ENCODE data around the gene ERICH3. TPM values are rescaled to one million over a fixed set of nuclear protein-coding genes. Genes with fewer than 3 reads are reported as not detected.
"Not testable (repeated sequence)": the region's sequence is repeated elsewhere in the genome, so short reads cannot be mapped to it uniquely, and the experiment has no call there.

ERICH3 gene
- total RNA-seq, 1 experiment from 2014 or later = not detected

DNA sequence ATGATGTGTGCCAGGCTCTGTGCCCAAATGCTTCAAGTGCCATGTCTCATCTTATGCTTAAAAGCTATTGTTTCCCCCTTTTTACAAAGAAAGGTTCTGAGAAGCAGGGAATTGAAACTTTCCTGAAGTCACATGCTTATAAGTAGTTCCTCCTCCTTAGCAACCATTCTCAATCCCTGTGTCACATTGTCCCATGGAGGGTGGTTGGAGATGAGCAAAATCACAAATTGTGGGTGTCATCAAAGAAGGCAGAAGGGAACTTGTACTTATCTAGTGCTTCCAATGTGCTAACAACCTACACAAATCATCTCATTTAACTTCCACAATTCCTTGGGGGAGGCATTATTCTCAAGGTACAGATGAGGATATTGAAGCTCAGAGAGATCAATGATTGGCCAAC, 10.1 kb upstream of the ERICH3 start:
- in situ Hi-C loops (cut with HindIII; ENCODE audit: low sequenced_read_pairs) = no loop called here
- DNase-seq (ENCODE audit: low spot score) = no peak

DNA sequence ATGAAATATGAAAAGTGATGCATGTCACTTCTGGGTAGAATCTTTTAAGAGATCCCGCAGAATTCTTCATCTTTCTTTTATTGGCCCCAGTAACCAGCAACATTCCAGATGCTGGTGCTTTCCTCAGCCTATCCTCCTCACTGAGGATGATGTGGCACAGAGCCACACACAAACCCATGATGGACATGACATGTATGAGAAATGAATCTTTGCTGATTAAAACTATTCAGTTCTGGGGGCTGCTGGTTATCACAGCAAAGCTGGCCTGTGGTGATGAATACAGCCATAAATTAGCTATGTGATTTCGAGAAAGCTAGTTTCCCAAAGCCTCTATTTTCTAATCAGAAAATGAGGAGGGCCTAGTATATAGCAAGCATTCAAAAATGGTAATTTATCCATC, 8.3 kb upstream of the ERICH3 start:
- in situ Hi-C loops (cut with HindIII; ENCODE audit: low sequenced_read_pairs) = no loop called here
- no peak for DNase-seq (ENCODE audit: low spot score)

- no peak for DNase-seq (ENCODE audit: low spot score)
- in situ Hi-C loops (cut with HindIII; ENCODE audit: low sequenced_read_pairs) = no loop called here
These were observed 7.9 kb upstream of the ERICH3 start for GRCh38 chr1:74681449-74681848.

- in situ Hi-C loops (cut with HindIII; ENCODE audit: low sequenced_read_pairs) = no loop called here
- no peak for DNase-seq (ENCODE audit: low spot score)
These were observed 7.4 kb upstream of the ERICH3 start for GRCh38 chr1:74681001-74681400.

- DNase-seq (ENCODE audit: low spot score) = no peak
- in situ Hi-C loops (cut with HindIII; ENCODE audit: low sequenced_read_pairs) = no loop called here
These were observed 6.2 kb upstream of the ERICH3 start for GRCh38 chr1:74679811-74680210.

DNA sequence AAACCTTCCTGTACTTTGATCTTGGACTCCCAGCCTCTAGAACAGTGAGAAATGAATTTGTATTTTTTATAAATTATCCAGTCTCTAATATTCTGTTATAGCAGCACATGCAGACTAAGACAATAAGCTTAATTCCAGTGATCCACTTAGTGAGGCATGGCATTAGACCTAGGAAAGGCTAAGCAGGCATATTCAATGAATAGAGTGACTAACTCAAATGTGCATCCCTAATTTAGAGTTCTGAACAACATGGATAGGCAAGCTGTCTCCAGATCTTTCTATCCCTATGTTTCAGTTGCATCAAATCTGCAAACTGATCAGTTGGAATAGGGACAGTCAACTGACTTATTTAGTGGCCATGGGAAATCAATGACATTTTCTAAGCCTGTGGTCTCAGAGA, 4.3 kb upstream of the ERICH3 start:
- in situ Hi-C loops (cut with HindIII; ENCODE audit: low sequenced_read_pairs) = no loop called here
- DNase-seq (ENCODE audit: low spot score) = no peak

DNA sequence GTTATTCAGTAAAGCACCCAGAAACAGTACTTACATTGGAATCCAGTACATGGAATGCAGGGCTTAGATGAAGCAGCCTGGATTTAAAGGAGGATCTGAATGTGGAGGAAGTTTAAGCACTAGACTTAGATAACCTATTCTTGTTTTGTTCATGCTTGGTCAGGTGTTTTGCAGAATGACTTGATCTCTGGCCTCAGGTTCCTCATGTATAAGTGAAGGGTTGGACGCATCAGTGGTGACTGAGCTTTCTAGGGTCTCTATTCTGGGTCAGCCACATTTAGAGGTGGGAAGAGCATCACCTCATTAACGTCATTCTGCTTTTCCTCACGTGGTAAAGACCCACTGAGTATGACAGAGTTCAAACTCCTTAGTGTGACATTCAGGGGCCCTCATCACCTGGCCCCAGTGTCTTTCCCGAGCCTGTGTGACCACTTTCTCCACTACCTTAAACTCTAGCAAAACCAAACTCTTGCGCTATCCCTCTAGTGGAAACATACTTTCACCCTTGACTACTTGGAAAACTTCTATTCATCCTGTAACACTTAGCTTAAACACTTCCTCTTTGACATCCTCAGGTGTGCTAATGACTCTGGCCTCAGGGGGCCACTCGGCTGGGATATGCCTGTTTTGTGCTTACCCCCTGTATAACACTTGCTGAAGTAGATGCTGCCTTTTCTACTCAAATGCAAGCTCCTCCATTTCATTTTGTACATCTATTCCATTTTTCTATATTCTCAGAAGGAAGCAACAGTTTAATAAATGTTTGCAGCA, 871 bp upstream of the ERICH3 start:
- DNase-seq (ENCODE audit: low spot score) = no peak
- in situ Hi-C loops (cut with HindIII; ENCODE audit: low sequenced_read_pairs) = no loop called here

DNA sequence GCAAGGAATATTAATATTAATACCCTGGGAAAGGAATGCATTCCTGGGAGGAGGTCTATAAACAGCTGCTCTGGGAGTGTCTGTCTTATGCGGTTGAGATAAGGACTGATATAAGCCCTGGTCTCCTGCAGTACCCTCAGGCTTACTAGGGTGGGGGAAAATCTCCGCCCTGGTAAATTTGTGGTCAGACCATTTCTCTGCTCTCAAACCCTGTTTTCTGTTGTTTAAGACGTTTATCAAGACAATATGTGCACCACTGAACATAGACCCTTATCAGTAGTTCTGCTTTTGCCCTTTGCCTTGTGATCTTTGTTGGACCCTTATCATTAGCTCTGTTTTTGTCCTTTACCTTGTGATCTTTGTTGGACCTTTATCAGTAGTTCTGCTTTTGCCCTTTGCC, 2.7 kb downstream of the ERICH3 start:
- DNase-seq (ENCODE audit: low spot score); in situ Hi-C loops (cut with HindIII; ENCODE audit: low sequenced_read_pairs): not testable (repeated sequence)

DNA sequence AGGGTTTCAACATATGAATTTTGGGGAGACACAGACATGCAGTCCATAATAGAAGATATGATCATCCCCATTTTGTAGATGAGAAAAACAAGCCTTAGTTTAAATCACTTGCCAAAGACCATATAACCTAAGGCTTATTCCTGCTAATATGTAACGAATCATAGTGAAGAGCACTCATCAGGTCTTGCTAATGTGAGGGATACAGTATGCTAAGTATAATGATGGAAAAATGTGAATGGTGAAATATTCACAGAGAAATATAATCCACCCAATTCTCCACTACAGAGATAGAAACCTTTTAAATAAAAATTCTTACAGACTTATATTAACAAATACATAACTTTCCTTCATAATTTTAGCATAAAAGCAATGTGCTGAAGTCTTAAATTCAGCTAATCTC, 18.9 kb downstream of the ERICH3 start:
- DNase-seq (ENCODE audit: low spot score) = no peak
- in situ Hi-C loops (cut with HindIII; ENCODE audit: low sequenced_read_pairs) = no loop called here

DNA sequence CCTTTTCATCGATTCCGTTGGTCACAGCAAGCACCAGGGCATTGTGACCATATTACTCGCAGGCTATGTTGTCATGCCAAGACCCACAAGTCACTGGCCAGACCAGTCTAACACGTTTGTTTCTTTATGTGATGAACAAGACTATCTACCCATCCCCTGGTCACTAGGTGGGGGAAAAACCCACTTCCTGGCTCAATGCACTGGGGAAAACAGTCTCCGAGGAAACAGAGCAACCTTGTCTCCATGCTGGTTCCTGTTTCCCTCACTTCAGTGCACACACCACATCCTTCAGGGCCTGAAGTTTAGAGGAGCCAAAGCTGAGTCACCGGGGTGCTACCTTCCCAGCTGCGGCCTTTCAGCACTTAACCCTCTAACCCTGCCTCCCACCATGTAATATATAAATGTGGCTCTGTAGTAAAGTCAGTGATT, 20.9 kb downstream of the ERICH3 start:
- in situ Hi-C loops (cut with HindIII; ENCODE audit: low sequenced_read_pairs) = no loop called here
- DNase-seq (ENCODE audit: low spot score) = no peak

GRCh38 chr1:74650561-74650960, 23.0 kb downstream of the ERICH3 start:
- in situ Hi-C loops (cut with HindIII; ENCODE audit: low sequenced_read_pairs) = no loop called here
- no peak for DNase-seq (ENCODE audit: low spot score)

- in situ Hi-C loops (cut with HindIII; ENCODE audit: low sequenced_read_pairs) = no loop called here
These were observed 31.7 kb downstream of the ERICH3 start for GRCh38 chr1:74641876-74642275.

DNA sequence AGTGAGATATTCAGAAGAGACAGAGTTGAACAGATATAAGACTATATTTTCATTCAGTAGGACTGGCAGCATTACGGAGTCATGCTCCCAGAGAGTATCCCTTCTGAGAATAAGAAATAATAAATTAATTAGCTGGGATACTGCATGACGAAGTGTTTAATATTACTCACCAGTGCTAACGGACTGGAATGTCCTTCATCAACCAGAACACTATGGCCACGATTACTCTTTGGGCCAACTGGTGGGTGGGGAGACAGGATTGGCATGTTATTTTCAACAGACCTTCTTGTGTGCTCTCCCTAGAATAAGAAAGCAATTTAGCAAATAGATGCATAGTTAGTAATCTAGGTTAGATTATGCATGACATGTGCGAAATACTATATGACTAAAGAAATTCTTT, 32.4 kb downstream of the ERICH3 start:
- in situ Hi-C loops (cut with HindIII; ENCODE audit: low sequenced_read_pairs) = no loop called here
- no peak for DNase-seq (ENCODE audit: low spot score)

More at GRCh38 chr1:74641876-74642275, 31.7 kb downstream of the ERICH3 start:
- DNase-seq (ENCODE audit: low spot score) = no peak

- peak; percentile 8 for DNase-seq (ENCODE audit: low spot score)
- in situ Hi-C loops (cut with HindIII; ENCODE audit: low sequenced_read_pairs) = no loop called here
These were observed 36.3 kb downstream of the ERICH3 start for GRCh38 chr1:74637296-74637695.

GRCh38 chr1:74629283-74629682, 44.3 kb downstream of the ERICH3 start:
- in situ Hi-C loops (cut with HindIII; ENCODE audit: low sequenced_read_pairs) = no loop called here
- DNase-seq (ENCODE audit: low spot score) = no peak

DNA sequence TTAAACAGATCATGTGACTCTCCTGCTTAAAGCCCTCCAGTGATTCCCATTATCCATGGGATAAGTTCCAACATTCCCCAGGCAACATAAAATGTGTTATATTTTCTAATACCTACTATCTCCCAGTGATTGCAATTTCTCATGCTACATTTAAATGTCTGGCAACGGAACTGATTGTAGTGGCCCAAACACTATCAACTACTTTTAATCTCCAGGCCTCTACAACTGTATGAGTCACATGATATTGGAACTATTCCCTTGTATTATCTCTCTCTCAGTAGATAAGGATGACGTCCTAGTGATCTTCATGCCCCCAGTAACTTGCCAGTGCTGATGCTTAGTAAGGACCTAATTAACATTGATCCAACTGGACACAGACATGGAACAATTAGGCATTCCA, 49.9 kb downstream of the ERICH3 start:
- in situ Hi-C loops (cut with HindIII; ENCODE audit: low sequenced_read_pairs) = no loop called here
- no peak for DNase-seq (ENCODE audit: low spot score)

- DNase-seq (ENCODE audit: low spot score) = no peak
- in situ Hi-C loops (cut with HindIII; ENCODE audit: low sequenced_read_pairs) = no loop called here
These were observed 53.4 kb downstream of the ERICH3 start for GRCh38 chr1:74620242-74620641.

DNA sequence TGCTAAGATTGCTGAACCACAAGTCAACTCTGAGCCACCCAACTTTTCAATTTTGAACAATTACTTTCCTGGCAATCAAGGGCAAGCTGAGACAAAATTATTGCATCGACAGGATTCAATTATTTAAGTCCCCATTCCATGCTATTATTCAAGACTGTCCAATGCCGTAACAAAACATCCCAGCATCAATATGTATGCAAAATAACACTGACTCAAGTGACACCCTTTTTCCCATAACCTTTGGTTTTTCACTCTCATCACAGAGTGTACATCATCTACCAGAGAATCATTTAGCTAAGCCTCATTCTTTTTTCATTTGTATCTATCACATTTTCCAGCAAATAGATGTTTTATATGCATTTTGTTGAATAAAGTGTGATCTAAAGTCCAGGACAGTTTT, 54.6 kb downstream of the ERICH3 start:
- DNase-seq (ENCODE audit: low spot score) = no peak
- in situ Hi-C loops (cut with HindIII; ENCODE audit: low sequenced_read_pairs) = no loop called here

DNA sequence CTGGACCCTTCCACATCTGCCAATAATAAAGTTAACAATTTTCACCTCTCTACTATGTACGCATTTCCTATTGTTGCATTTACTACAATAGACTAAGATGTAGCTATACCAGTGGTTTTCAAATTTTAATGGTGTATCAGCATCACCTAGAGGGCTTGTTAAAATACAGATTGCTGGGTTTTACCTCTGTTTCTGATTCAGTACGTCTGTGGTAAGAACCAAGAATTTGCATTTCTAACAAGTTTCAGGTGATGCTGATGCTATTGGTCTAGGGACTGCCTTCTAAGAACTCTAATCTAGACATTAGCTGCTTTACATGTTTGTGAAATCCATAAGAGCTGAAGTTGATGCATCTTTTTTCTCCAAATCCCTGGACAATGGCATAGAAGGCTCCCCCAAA, 59.7 kb downstream of the ERICH3 start:
- DNase-seq (ENCODE audit: low spot score) = no peak
- in situ Hi-C loops (cut with HindIII; ENCODE audit: low sequenced_read_pairs) = no loop called here

GRCh38 chr1:74611887-74612286, 61.7 kb downstream of the ERICH3 start:
- DNase-seq (ENCODE audit: low spot score) = no peak
- in situ Hi-C loops (cut with HindIII; ENCODE audit: low sequenced_read_pairs) = no loop called here

DNA sequence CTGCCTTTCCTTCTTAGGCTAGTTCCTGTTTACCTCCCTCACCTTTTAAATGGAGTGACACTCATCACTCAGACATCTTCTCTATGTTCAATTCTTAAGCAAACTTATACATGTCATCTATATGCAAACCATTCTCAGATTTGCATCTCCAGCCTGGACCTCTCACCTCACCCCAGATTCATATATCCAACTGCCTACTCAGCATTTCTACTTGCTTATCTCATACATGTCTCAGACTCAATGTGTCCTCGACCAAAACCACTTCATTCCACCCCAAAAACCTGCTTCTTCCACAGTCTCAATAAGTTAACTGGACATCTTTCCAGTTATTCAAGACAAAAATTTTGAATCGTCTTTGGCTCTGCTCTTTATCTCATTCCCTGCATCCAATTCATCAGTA, 62.6 kb downstream of the ERICH3 start:
- in situ Hi-C loops (cut with HindIII; ENCODE audit: low sequenced_read_pairs) = no loop called here
- no peak for DNase-seq (ENCODE audit: low spot score)

All from G401 (cell line).